ENCODE measurements around the gene TNIP2.

The TNIP2 gene

GRCh38 chr4:2755821-2756690, at the start of gene TNIP2:
TNIP2 (minus strand) TSS chr4:2756336; CDS start chr4:2756289, 47 bp downstream.
- DNase-seq: peak; percentile 83

GRCh38 chr4:2804973-2805501, 48.9 kb upstream of the TNIP2 start:
- DNase-seq: no peak

- no peak for DNase-seq
Measured at GRCh38 chr4:2804449-2804972, 48.4 kb upstream of the TNIP2 start.

- DNase-seq: no peak
Measured at GRCh38 chr4:2803624-2804448, 47.7 kb upstream of the TNIP2 start.

GRCh38 chr4:2802618-2803531, 46.7 kb upstream of the TNIP2 start:
- no peak for DNase-seq

- DNase-seq: peak; percentile 56
Measured at GRCh38 chr4:2800691-2801596, 44.8 kb upstream of the TNIP2 start.

- DNase-seq: no peak
Measured at GRCh38 chr4:2799971-2800690, 44.0 kb upstream of the TNIP2 start.

GRCh38 chr4:2799224-2799911, 43.2 kb upstream of the TNIP2 start:
- DNase-seq: no peak

- DNase-seq: peak; percentile 75
Measured at GRCh38 chr4:2798399-2799223, 42.5 kb upstream of the TNIP2 start.

- peak; percentile 73 for DNase-seq
Measured at GRCh38 chr4:2797545-2798305, 41.6 kb upstream of the TNIP2 start.

GRCh38 chr4:2796849-2797544, 40.9 kb upstream of the TNIP2 start:
- no peak for DNase-seq

- no peak for DNase-seq
Measured at GRCh38 chr4:2795893-2796848, 40.0 kb upstream of the TNIP2 start.

GRCh38 chr4:2795300-2795892, 39.3 kb upstream of the TNIP2 start:
- no peak for DNase-seq

GRCh38 chr4:2794486-2795299, 38.6 kb upstream of the TNIP2 start:
- no peak for DNase-seq
